ENCODE data around the gene MYL5. TPM values are rescaled to one million over a fixed set of nuclear protein-coding genes. Genes with fewer than 3 reads are reported as not detected.

Gene MYL5
- polyA plus RNA-seq, 3 donors: 4.2 to 12.6 (median 7.2) TPM

Other genes starting within 250 kb of the MYL5 start
- 10 to 100 TPM; 11.6 to 14.8 (median 12.5) TPM for gene ZNF721, start 175.4 kb upstream of the MYL5 start, polyA plus RNA-seq
- gene PIGG, start 175.3 kb upstream of the MYL5 start, polyA plus RNA-seq: 10 to 100 TPM; 18.4 to 45.9 (median 23.6) TPM
- not detected for gene TMEM271, start 98.2 kb upstream of the MYL5 start, polyA plus RNA-seq
- gene PDE6B, start 49.0 kb upstream of the MYL5 start, polyA plus RNA-seq: 1 to 10 TPM; 3.7 to 6.3 (median 4.6) TPM
- 100 to 1,000 TPM; 163 to 397 (median 367) TPM for gene ATP5ME, start 266 bp upstream of the MYL5 start, polyA plus RNA-seq
- 10 to 100 TPM in 2 of 3 donors, 1 to 10 TPM in 1; 9.5 to 29.8 (median 11.1) TPM for gene SLC49A3, start 14.6 kb downstream of the MYL5 start, polyA plus RNA-seq
- gene PCGF3, start 31.3 kb downstream of the MYL5 start, polyA plus RNA-seq: 100 to 1,000 TPM in 1 of 3 donors, 1 to 10 TPM in 2; 7.0 to 163 (median 8.3) TPM
- not detected for gene CPLX1, start 151.6 kb downstream of the MYL5 start, polyA plus RNA-seq

Measured in CD14-positive monocyte (primary cell).